Panc1 (cell line): Measurements from ENCODE around the gene DHRS3. TPM values are rescaled to one million over a fixed set of nuclear protein-coding genes. Genes with fewer than 3 reads are reported as not detected.
A peak's percentile ranks its signal among the peaks of the same experiment; 100 is the strongest.

Experiments used
- ATAC-seq: fragments of 200-7000 bp; cut with Tn5 transposase; 2 replicates; pipeline ENCODE4 v1.9.1; 2020; ENCODE audit warnings: mild to moderate bottlenecking, moderate library complexity
- BruUV-seq: library from RNA; stranded (reverse); fragments of 400-500 nt; replicated peaks from 2 replicates; lab custom pipeline; 2021; lab: Mats Ljungman, UMichigan
- CTCF ChIA-PET: fragments of 300-600 bp; sonication (Branson Sonifier 250); formaldehyde crosslinking; loops from one replicate; lab custom pipeline; 2022; ENCODE audit warnings: antibody characterized with exemption; lab: Charles Lee
- POLR2A ChIA-PET: fragments of 300-600 bp; sonication (Branson Sonifier 250); formaldehyde crosslinking; loops from one replicate; lab custom pipeline; 2022; ENCODE audit warnings: antibody characterized with exemption; lab: Charles Lee
- DNase-seq: peaks from one replicate; pipeline ENCODE4 v3.0.0-alpha.2; 2010; ENCODE audit warnings: low read depth, low spot score
- H3K27ac ChIP-seq: 2 replicates; pipeline ENCODE4 v1.5.1; 2011; ENCODE audit warnings: mild to moderate bottlenecking, low read length, inconsistent platforms
- H3K27me3 ChIP-seq: fragments of 200-500 bp; sonication (Bioruptor generic); 2 replicates; pipeline ENCODE4 v1.6.0; 2014; ENCODE audit warnings: low read length, inconsistent platforms; ENCODE audit not compliant: control insufficient read depth, insufficient read depth
- H3K36me3 ChIP-seq: fragments of 200-500 bp; sonication (Bioruptor generic); 2 replicates; pipeline ENCODE4 v1.5.1; 2014; ENCODE audit warnings: inconsistent platforms, mild to moderate bottlenecking, low read length, moderate library complexity; ENCODE audit not compliant: control insufficient read depth, insufficient read depth
- H3K4me1 ChIP-seq: 2 replicates; pipeline ENCODE4 v1.5.1; 2011; ENCODE audit warnings: inconsistent platforms, mild to moderate bottlenecking, low read length, moderate library complexity; ENCODE audit not compliant: control insufficient read depth, insufficient read depth
- H3K4me3 ChIP-seq, 2 experiments: 2 replicates each; pipeline ENCODE4 v1.5.1; 2011 to 2012; ENCODE audit warnings: low read depth in 2 of 2, low read length in 2 of 2, mild to moderate bottlenecking in 2 of 2, inconsistent platforms in 1 of 2, moderate library complexity in 1 of 2
- H3K9me3 ChIP-seq: fragments of 200-500 bp; sonication (Bioruptor generic); 2 replicates; pipeline ENCODE4 v1.5.1; 2014; ENCODE audit warnings: low read depth, mild to moderate bottlenecking, inconsistent platforms, low read length, moderate library complexity; ENCODE audit not compliant: control insufficient read depth, insufficient read depth
- POLR2AphosphoS5 ChIP-seq: IDR thresholded peaks from 2 replicates; pipeline ENCODE4 v1.6.1; 2012; ENCODE audit warnings: mild to moderate bottlenecking, low read depth, low read length, moderate library complexity
- REST ChIP-seq, 2 experiments: IDR thresholded peaks; 2 replicates each; pipeline ENCODE4 v1.6.1; 2011 to 2012; ENCODE audit warnings: low read depth in 2 of 2, control low read depth in 1 of 2, low read length in 1 of 2, mild to moderate bottlenecking in 1 of 2, moderate library complexity in 1 of 2; ENCODE audit not compliant: insufficient read depth in 1 of 2
- SIN3A ChIP-seq: IDR thresholded peaks from 2 replicates; pipeline ENCODE4 v1.6.1; 2012; ENCODE audit warnings: low read depth, mild to moderate bottlenecking, low read length, moderate library complexity, borderline replicate concordance; ENCODE audit not compliant: insufficient read depth
- TCF7L2 ChIP-seq: IDR thresholded peaks from 2 replicates; pipeline ENCODE4 v1.6.1; 2011; ENCODE audit warnings: mild to moderate bottlenecking, low read depth, low read length, inconsistent platforms
- in situ Hi-C: cut with HindIII; loops from 2 replicates; pipeline ENCODE4 v1.10.0; 2016; ENCODE audit warnings: low sequenced_read_pairs, low pct_unique_long_range_greater_than_20kb
- intact Hi-C: fragments of 100-400 bp; cut with micrococcal nuclease; formaldehyde crosslinking; loops from one replicate; pipeline ENCODE4 v1.10.0; 2022; ENCODE audit not compliant: unreplicated experiment
- total RNA-seq: library from RNA; stranded (reverse); gene quantifications from one replicate; pipeline ENCODE4 v1.2.1, GENCODE V29; 2021; ENCODE audit not compliant: unreplicated experiment
- TF ChIP-seq, protein P1 (sequence below): fragments of 450-650 bp; IDR thresholded peaks from 2 replicates; pipeline ENCODE4 v1.5.1; 2017; ENCODE audit warnings: mild to moderate bottlenecking

The DHRS3 gene
- total RNA-seq, 1 experiment from 2014 or later = 113 TPM

DNA sequence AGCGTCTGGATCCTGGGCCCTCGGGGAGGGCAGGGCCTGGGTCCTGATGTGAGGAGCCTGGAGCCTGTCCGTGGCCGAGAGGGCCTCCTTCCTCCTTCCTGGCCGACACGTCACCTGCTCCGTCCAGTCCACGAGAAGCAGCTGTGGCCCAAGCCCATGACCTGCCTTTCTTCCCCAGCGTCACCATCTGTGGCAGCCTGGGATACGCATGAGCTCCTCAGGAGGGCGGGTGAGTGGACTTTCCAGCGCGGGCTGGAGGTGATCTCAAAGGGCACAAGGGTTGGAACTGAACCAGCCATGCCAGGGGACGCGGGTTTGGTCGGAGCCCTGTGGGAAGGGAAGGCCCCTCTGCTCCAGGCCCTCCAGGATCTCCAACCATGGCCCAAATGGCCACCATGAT, 90.4 kb downstream of the DHRS3 start:
- CTCF ChIA-PET = no interaction called here
- TF ChIP-seq POLR2AphosphoS5 (no peak), REST (IDR thresholded peaks at IDR 0.05; ENCODE audit: insufficient read depth in 1 of 2, low read depth in 2 of 2, low read length in 1 of 2) (no peak), TCF7L2 (no peak), SIN3A (no peak)
- TF ChIP-seq, protein P1, sequence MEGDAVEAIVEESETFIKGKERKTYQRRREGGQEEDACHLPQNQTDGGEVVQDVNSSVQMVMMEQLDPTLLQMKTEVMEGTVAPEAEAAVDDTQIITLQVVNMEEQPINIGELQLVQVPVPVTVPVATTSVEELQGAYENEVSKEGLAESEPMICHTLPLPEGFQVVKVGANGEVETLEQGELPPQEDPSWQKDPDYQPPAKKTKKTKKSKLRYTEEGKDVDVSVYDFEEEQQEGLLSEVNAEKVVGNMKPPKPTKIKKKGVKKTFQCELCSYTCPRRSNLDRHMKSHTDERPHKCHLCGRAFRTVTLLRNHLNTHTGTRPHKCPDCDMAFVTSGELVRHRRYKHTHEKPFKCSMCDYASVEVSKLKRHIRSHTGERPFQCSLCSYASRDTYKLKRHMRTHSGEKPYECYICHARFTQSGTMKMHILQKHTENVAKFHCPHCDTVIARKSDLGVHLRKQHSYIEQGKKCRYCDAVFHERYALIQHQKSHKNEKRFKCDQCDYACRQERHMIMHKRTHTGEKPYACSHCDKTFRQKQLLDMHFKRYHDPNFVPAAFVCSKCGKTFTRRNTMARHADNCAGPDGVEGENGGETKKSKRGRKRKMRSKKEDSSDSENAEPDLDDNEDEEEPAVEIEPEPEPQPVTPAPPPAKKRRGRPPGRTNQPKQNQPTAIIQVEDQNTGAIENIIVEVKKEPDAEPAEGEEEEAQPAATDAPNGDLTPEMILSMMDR = no peak

DNA sequence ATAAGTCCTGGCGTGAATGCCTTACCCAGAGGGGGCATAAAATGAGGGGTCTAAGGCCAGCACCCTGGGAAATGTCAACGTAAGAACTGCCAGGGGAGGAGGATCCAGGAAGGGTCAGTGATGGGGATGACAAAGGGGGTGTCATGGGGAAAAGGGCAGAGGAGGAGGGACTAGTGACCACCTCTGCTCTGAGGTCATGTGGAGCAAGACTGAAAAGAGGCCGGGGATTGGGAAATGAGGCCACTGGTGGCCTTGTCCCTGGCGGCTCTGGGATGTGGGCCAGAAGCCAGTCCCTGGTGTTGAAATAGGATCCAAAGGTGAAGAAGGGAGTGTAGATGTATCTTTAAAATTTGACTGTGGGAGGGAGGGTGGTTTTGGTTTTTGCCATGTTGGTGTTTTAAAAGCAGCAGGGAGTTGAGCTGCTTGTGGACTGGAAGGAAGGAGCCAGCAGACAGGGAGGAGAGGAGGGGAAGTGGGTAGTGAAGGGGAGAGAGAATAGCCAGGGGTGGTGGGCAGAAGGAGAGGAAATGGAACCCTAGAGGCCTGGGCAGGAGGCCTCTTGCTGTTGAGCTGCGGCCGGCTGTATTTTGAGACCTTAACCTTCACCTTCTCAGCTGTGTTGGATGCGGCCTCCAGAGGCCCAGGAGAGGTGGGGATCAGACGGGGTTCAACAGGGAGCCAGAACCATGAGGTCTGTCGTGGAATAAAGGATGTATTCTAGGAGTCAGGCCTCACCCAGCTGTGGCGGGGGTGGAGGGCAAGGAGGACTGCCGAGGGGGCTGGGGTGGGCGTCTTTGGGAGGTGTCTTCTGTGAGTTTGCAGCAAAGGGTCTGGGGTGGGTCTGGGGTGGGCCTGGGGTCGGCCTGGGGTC, 92.5 kb downstream of the DHRS3 start:
- no peak for TF ChIP-seq REST (IDR thresholded peaks at IDR 0.05; ENCODE audit: insufficient read depth in 1 of 2, low read depth in 2 of 2, low read length in 1 of 2)
- TF ChIP-seq TCF7L2 = no peak
- TF ChIP-seq, protein P1 = no peak
- TF ChIP-seq SIN3A = no peak
- TF ChIP-seq POLR2AphosphoS5 = no peak
- no peaks in the 10 kb centered on the region for H3K36me3 ChIP-seq
- intact Hi-C loops (loop anchor here (5.0 kb wide), 1 partner anchor 43 kb away; no protein-coding TSS in a partner anchor), in situ Hi-C loops (no loop called here)
- no peaks in the 10 kb centered on the region for H3K27me3 ChIP-seq
- BruUV-seq = no TSS peak
- DNase-seq = no peak
- H3K27ac ChIP-seq = peak overlapping the region; percentile 80
- ChIA-PET CTCF (no interaction called here), POLR2A (no interaction called here)
- H3K4me1 ChIP-seq = peaks cover 39% of the 10 kb centered on the region
- no peaks in the 10 kb centered on the region for H3K9me3 ChIP-seq
- no peak for ATAC-seq
- no peak overlapping the region for H3K4me3 ChIP-seq

More for the DNA sequence above, 90.4 kb downstream of the DHRS3 start:
- ATAC-seq = 0 out of 2 replicates have a peak, but pooled peaks have one; percentile 3
- peaks cover 33% of the 10 kb centered on the region for H3K4me1 ChIP-seq
- intact Hi-C loops = loop anchor here (5.0 kb wide), 1 partner anchor 45 kb away; no protein-coding TSS in a partner anchor
- no peaks in the 10 kb centered on the region for H3K27me3 ChIP-seq
- H3K27ac ChIP-seq = peak overlapping the region; percentile 76
- no peaks in the 10 kb centered on the region for H3K36me3 ChIP-seq
- no peaks in the 10 kb centered on the region for H3K9me3 ChIP-seq
- H3K4me3 ChIP-seq = no peak overlapping the region
- no peak for DNase-seq
- in situ Hi-C loops = no loop called here
- POLR2A ChIA-PET = interaction anchor here (0.6 kb wide), 1 partner anchor 29 kb away, joined by 3 read pairs; no protein-coding TSS in a partner anchor
- no TSS peak for BruUV-seq
